ENCODE measurements around the gene PAQR9. TPM values are rescaled to one million over a fixed set of nuclear protein-coding genes. Genes with fewer than 3 reads are reported as not detected.

PAQR9 gene, protein sequence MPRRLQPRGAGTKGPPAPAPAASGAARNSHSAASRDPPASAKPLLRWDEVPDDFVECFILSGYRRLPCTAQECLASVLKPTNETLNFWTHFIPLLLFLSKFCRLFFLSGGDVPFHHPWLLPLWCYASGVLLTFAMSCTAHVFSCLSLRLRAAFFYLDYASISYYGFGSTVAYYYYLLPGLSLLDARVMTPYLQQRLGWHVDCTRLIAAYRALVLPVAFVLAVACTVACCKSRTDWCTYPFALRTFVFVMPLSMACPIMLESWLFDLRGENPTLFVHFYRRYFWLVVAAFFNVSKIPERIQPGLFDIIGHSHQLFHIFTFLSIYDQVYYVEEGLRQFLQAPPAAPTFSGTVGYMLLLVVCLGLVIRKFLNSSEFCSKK
- 0.86 TPM for polyA plus RNA-seq (2013, experiment 1 of 2)
- 1.0 TPM for polyA plus RNA-seq (2013, experiment 2 of 2)

DNA sequence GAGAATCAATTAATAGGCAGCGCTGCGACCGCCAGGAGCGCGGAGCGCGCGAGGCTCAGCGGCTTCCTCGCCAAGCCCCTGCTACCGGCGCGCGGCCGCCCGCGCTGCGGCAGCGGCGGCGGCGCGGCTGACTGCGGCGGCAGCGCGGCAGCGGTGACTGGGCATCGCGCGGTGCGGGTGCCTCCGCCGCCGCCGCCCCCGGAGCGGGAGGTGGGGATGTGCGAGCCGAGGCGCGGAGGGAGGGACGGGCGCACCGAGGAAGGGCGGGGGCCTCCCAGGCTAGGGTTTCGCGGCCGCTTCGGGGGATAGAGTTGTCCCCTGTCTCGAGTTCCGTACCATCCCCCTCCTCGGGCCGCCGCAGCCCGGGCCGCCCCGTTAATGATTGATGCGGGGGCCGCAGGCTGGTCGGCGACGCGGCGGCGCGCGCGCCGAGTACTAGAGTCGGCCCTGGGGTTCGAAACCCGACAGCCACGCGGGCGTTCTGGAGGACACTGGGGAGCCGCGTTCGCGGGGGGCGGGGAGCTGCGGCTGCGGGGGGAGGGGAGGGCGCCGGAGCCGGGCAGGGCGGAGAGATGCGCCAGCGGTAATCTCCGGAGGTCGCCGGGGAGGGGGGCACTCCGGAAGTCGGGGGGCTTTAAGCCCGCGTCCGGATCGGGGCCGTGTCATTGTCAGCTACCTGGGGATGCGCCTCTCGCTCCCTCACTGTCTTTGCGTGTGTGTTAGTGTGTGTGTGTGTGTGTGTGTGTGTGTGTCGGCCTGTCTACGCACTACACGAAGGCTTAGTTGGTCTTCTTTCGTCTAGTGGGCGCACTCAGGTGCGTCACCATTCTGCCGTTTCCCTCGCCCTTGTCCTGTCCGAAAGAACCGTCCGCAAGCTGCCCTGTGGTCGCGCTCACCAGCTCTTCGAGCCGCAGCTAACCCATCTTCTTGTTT lies at the start of gene PAQR9:
Gene PAQR9 (minus strand): TSS at position 159 of the 933 bp plus-strand sequence. CDS start 338 bp downstream, outside the sequence.
- no CpG with 5 or more reads among the region's 117 CpGs for WGBS (ENCODE audit: extremely low coverage, insufficient coverage, low lambda C conversion rate)
- Histone ChIP-seq H3K27me3 (ENCODE audit: insufficient read depth, low read length, poor library complexity) (peaks cover 6% of the 10 kb centered on the region), H2BK15ac (replicated peaks; ENCODE audit: low read depth) (no peak within 1 kb of the TSS), H3K9ac (ENCODE audit: low read length) (peak within 1 kb of the TSS; percentile 52), H3K36me3 (ENCODE audit: control insufficient read depth, insufficient read depth, low read length) (no peaks in the 10 kb centered on the region), H3K79me2 (ENCODE audit: control insufficient read depth, insufficient read depth, low read length) (no peaks in the 10 kb centered on the region), H2BK120ac (ENCODE audit: low read depth, low read length) (no peak within 1 kb of the TSS), H3K27ac (ENCODE audit: low read depth, low read length) (no peak within 1 kb of the TSS), H3K4ac (ENCODE audit: low read depth, low read length) (no peak within 1 kb of the TSS), H3K4me2 (ENCODE audit: low read length) (peak within 1 kb of the TSS; percentile 80), H3K56ac (ENCODE audit: low read length) (peak within 1 kb of the TSS; percentile 81), H4K5ac (ENCODE audit: low read length) (no peak within 1 kb of the TSS), H3K4me3 (ENCODE audit: low read length) (peak within 1 kb of the TSS; percentile 42), H3K4me1 (ENCODE audit: control insufficient read depth, low read depth, low read length) (no peaks in the 10 kb centered on the region), H4K8ac (ENCODE audit: low read depth, low read length) (no peak within 1 kb of the TSS), H3K79me1 (ENCODE audit: low read length) (no peaks in the 10 kb centered on the region), H3K23ac (ENCODE audit: low read length) (peak within 1 kb of the TSS; percentile 81), H2BK5ac (ENCODE audit: low read length) (no peak within 1 kb of the TSS), H2AK5ac (ENCODE audit: low read length) (peak within 1 kb of the TSS; percentile 40), H3K18ac (ENCODE audit: low read length) (peak within 1 kb of the TSS; percentile 81)
- DNase-seq, result peak; percentile 54

DNA sequence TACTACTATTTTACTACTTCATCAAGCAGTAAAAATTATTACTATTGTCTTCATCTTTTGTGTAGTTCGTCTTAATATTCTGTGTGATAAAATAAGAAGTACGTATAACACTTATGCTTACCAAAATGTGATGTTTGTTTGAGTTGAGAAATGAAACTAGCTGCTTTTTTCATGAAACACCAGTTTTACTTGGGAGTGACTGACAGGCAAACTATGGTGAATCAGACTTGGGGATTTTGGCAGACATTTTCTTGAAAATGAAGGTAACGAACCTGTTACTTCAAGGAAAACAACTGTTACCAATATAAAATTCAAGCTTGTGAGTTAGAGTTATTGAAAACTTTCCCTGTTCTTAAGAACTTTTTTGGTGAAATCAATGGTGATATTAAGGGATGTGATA lies 48.2 kb upstream of the PAQR9 start:
- Histone ChIP-seq H3K79me2 (ENCODE audit: control insufficient read depth, insufficient read depth, low read length) (peaks cover 44% of the 10 kb centered on the region), H3K36me3 (ENCODE audit: control insufficient read depth, insufficient read depth, low read length) (peaks cover 2% of the 10 kb centered on the region), H4K8ac (ENCODE audit: low read depth, low read length) (no peak overlapping the region), H3K56ac (ENCODE audit: low read length) (no peak overlapping the region), H2AK5ac (ENCODE audit: low read length) (no peak overlapping the region), H3K27me3 (ENCODE audit: insufficient read depth, low read length, poor library complexity) (no peaks in the 10 kb centered on the region), H3K4ac (ENCODE audit: low read depth, low read length) (no peak overlapping the region), H2BK15ac (replicated peaks; ENCODE audit: low read depth) (no peak overlapping the region), H3K23ac (ENCODE audit: low read length) (no peak overlapping the region), H2BK5ac (ENCODE audit: low read length) (no peak overlapping the region), H3K4me3 (ENCODE audit: low read length) (no peak overlapping the region), H3K4me2 (ENCODE audit: low read length) (no peak overlapping the region), H3K9ac (ENCODE audit: low read length) (no peak overlapping the region), H2BK120ac (ENCODE audit: low read depth, low read length) (no peak overlapping the region), H4K5ac (ENCODE audit: low read length) (no peak overlapping the region), H3K18ac (ENCODE audit: low read length) (no peak overlapping the region), H3K27ac (ENCODE audit: low read depth, low read length) (no peak overlapping the region), H3K79me1 (ENCODE audit: low read length) (peaks cover 3% of the 10 kb centered on the region), H3K4me1 (ENCODE audit: control insufficient read depth, low read depth, low read length) (no peaks in the 10 kb centered on the region)
- no CpG with 5 or more reads among the region's 3 CpGs for WGBS (ENCODE audit: extremely low coverage, insufficient coverage, low lambda C conversion rate)
- no peak for DNase-seq

DNA sequence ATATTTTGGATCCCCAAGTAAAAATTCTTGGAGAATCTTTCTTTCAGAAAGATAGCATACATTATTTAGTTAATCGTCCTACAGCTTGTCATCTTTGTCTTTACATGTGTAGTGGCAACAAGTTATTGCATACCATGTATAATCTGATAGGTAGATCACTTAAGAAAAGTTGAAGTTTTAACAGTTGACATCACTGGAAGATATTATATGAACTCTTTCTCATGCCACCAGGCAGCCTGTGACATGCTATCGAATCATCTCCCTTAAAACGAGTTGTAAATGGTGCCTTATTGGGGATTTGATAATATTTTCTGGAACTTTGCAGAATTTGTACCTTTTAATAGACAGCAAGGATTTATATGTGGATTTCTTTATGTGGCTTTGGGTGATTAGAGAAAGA lies 46.5 kb upstream of the PAQR9 start:
- peaks cover 3% of the 10 kb centered on the region for H3K79me1 ChIP-seq (ENCODE audit: low read length)
- H4K8ac ChIP-seq (ENCODE audit: low read depth, low read length), result no peak overlapping the region
- peaks cover 60% of the 10 kb centered on the region for H3K79me2 ChIP-seq (ENCODE audit: control insufficient read depth, insufficient read depth, low read length)
- no peak overlapping the region for H3K27ac ChIP-seq (ENCODE audit: low read depth, low read length)
- no peak overlapping the region for H2AK5ac ChIP-seq (ENCODE audit: low read length)
- peaks cover 2% of the 10 kb centered on the region for H3K36me3 ChIP-seq (ENCODE audit: control insufficient read depth, insufficient read depth, low read length)
- H3K9ac ChIP-seq (ENCODE audit: low read length), result no peak overlapping the region
- H3K4me1 ChIP-seq (ENCODE audit: control insufficient read depth, low read depth, low read length), result no peaks in the 10 kb centered on the region
- no peak overlapping the region for H2BK5ac ChIP-seq (ENCODE audit: low read length)
- H3K4ac ChIP-seq (ENCODE audit: low read depth, low read length), result no peak overlapping the region
- H2BK120ac ChIP-seq (ENCODE audit: low read depth, low read length), result no peak overlapping the region
- no peak overlapping the region for H2BK15ac ChIP-seq (replicated peaks; ENCODE audit: low read depth)
- no peak overlapping the region for H3K23ac ChIP-seq (ENCODE audit: low read length)
- DNase-seq, result no peak
- H4K5ac ChIP-seq (ENCODE audit: low read length), result no peak overlapping the region
- H3K18ac ChIP-seq (ENCODE audit: low read length), result no peak overlapping the region
- no peak overlapping the region for H3K4me2 ChIP-seq (ENCODE audit: low read length)
- H3K56ac ChIP-seq (ENCODE audit: low read length), result no peak overlapping the region
- no peaks in the 10 kb centered on the region for H3K27me3 ChIP-seq (ENCODE audit: insufficient read depth, low read length, poor library complexity)
- no CpG with 5 or more reads among the region's 3 CpGs for WGBS (ENCODE audit: extremely low coverage, insufficient coverage, low lambda C conversion rate)
- no peak overlapping the region for H3K4me3 ChIP-seq (ENCODE audit: low read length)

DNA sequence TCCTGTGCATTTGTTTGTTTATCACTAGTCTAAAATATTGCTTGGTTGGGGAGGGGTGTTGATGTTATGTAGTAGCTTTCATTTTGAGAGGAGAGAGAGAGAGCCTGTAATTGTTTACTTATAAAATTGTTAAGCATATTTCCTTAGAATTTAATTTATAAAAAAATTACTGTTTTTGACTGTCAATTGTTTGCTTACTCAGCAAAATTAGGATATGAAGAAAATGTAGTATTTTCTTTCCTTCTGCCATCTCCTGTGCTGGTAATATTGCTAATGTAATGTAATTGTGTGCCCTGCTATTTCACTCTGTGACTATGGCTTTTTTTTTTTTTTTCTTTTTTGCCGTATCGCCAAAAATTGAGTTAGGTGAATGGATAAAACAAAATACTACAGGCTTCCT lies 41.3 kb upstream of the PAQR9 start:
- H3K79me2 ChIP-seq (ENCODE audit: control insufficient read depth, insufficient read depth, low read length), result peaks cover 70% of the 10 kb centered on the region
- DNase-seq, result no peak
- WGBS (ENCODE audit: extremely low coverage, insufficient coverage, low lambda C conversion rate), result no CpG with 5 or more reads among the region's 2 CpGs
- H4K5ac ChIP-seq (ENCODE audit: low read length), result no peak overlapping the region
- no peak overlapping the region for H4K8ac ChIP-seq (ENCODE audit: low read depth, low read length)
- H3K79me1 ChIP-seq (ENCODE audit: low read length), result peaks cover 2% of the 10 kb centered on the region
- no peak overlapping the region for H2BK15ac ChIP-seq (replicated peaks; ENCODE audit: low read depth)
- no peak overlapping the region for H2BK120ac ChIP-seq (ENCODE audit: low read depth, low read length)
- no peak overlapping the region for H3K9ac ChIP-seq (ENCODE audit: low read length)
- H3K18ac ChIP-seq (ENCODE audit: low read length), result no peak overlapping the region
- no peak overlapping the region for H3K23ac ChIP-seq (ENCODE audit: low read length)
- peaks cover under 1% of the 10 kb centered on the region for H3K4me1 ChIP-seq (ENCODE audit: control insufficient read depth, low read depth, low read length)
- H3K4me3 ChIP-seq (ENCODE audit: low read length), result no peak overlapping the region
- H2AK5ac ChIP-seq (ENCODE audit: low read length), result no peak overlapping the region
- no peaks in the 10 kb centered on the region for H3K36me3 ChIP-seq (ENCODE audit: control insufficient read depth, insufficient read depth, low read length)
- H3K27ac ChIP-seq (ENCODE audit: low read depth, low read length), result no peak overlapping the region
- H3K27me3 ChIP-seq (ENCODE audit: insufficient read depth, low read length, poor library complexity), result no peaks in the 10 kb centered on the region
- no peak overlapping the region for H3K4me2 ChIP-seq (ENCODE audit: low read length)
- H3K4ac ChIP-seq (ENCODE audit: low read depth, low read length), result no peak overlapping the region
- no peak overlapping the region for H2BK5ac ChIP-seq (ENCODE audit: low read length)
- H3K56ac ChIP-seq (ENCODE audit: low read length), result no peak overlapping the region

DNA sequence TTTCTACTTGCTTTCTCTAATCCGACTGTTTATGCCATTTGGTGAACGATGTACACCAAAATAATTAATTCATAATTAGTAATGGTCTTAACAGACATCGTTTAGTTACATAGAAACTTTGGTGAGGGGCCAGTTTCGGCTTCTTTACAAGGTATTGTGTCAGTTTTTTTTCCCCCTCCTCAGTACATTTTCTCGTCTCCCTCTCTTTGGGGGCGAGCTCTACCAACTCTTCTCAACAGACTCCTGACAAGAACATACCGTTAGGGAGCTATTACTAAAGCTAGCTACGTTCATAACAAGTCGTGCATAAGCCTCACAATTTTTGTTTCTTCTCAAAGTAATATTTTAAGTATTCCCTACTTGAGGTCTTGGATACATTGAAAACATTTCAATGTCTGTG lies 39.3 kb upstream of the PAQR9 start:
- no peak overlapping the region for H4K5ac ChIP-seq (ENCODE audit: low read length)
- H2BK120ac ChIP-seq (ENCODE audit: low read depth, low read length), result no peak overlapping the region
- H3K9ac ChIP-seq (ENCODE audit: low read length), result peak overlapping the region; percentile 91
- peaks cover 54% of the 10 kb centered on the region for H3K79me2 ChIP-seq (ENCODE audit: control insufficient read depth, insufficient read depth, low read length)
- peak overlapping the region; percentile 87 for H3K4me3 ChIP-seq (ENCODE audit: low read length)
- H3K27me3 ChIP-seq (ENCODE audit: insufficient read depth, low read length, poor library complexity), result no peaks in the 10 kb centered on the region
- H3K27ac ChIP-seq (ENCODE audit: low read depth, low read length), result no peak overlapping the region
- H3K4me1 ChIP-seq (ENCODE audit: control insufficient read depth, low read depth, low read length), result peaks cover 3% of the 10 kb centered on the region
- H3K18ac ChIP-seq (ENCODE audit: low read length), result no peak overlapping the region
- H2BK5ac ChIP-seq (ENCODE audit: low read length), result no peak overlapping the region
- H3K4me2 ChIP-seq (ENCODE audit: low read length), result peak overlapping the region; percentile 56
- H3K4ac ChIP-seq (ENCODE audit: low read depth, low read length), result no peak overlapping the region
- no peak overlapping the region for H3K23ac ChIP-seq (ENCODE audit: low read length)
- H3K79me1 ChIP-seq (ENCODE audit: low read length), result peaks cover 2% of the 10 kb centered on the region
- H4K8ac ChIP-seq (ENCODE audit: low read depth, low read length), result no peak overlapping the region
- no peak for DNase-seq
- H3K36me3 ChIP-seq (ENCODE audit: control insufficient read depth, insufficient read depth, low read length), result no peaks in the 10 kb centered on the region
- no peak overlapping the region for H2AK5ac ChIP-seq (ENCODE audit: low read length)
- H3K56ac ChIP-seq (ENCODE audit: low read length), result peak overlapping the region; percentile 94
- WGBS (ENCODE audit: extremely low coverage, insufficient coverage, low lambda C conversion rate), result no CpG with 5 or more reads among the region's 9 CpGs
- H2BK15ac ChIP-seq (replicated peaks; ENCODE audit: low read depth), result no peak overlapping the region
